IPS-NIHi7 (cell line): ENCODE results near the gene ADD3.
A peak's percentile ranks its signal among the peaks of the same experiment; 100 is the strongest.
"Not testable (repeated sequence)": the region's sequence is repeated elsewhere in the genome, so short reads cannot be mapped to it uniquely, and the experiment has no call there.

Source experiments
- DNase-seq: peaks from one replicate; pipeline ENCODE4 v3.0.0; 2012; ENCODE audit warnings: mixed read lengths; ENCODE audit errors: extremely low spot score

ADD3 gene

GRCh38 chr10:110107430-110107829 lies 99.6 kb downstream of the ADD3 start:
- no peak for DNase-seq

DNA sequence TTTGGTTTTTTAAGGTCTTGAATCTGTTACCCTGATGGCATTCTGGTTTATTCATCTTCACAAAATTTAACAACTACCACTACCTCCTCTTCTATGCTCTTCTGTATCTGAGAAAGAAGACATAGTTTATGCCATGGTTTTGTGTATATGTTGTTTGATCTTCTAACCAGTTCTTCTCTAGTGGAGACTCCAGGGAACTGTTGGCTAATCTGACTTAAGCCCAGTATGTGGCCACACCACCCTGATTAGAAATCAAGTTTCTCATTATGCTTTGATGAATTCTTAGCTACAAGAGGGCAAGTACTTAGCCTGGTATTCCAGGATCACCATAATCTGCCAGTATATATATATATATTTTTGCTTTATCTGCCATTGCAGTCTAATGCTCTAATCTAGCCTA lies 100.1 kb downstream of the ADD3 start:
- DNase-seq = no peak

- DNase-seq = no peak
Observed at GRCh38 chr10:110109511-110109910, 101.7 kb downstream of the ADD3 start.

- DNase-seq = no peak
Observed at GRCh38 chr10:110110338-110110737, 102.6 kb downstream of the ADD3 start.

GRCh38 chr10:110113670-110114337 lies 106.0 kb downstream of the ADD3 start:
- no peak for DNase-seq

DNA sequence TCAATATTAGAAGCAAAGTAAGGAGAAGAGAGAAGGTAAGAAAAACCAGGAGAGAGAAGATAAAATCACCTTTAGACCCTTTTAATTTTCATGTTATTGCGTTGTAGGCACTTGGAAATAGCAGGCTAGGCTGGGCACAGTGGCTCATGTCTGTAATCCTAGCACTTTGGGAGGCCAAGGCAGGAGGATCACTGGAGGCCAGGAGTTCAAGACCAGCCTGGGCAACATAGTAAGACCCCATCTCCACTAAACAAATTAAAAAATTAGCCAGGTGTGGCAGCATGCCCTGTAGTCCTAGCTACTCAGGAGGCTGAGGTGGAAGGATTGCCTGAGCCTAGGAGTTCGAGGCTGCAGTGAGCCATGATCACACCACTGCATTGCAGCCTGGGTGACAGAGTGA lies 106.9 kb downstream of the ADD3 start:
- DNase-seq = not testable (repeated sequence)

DNA sequence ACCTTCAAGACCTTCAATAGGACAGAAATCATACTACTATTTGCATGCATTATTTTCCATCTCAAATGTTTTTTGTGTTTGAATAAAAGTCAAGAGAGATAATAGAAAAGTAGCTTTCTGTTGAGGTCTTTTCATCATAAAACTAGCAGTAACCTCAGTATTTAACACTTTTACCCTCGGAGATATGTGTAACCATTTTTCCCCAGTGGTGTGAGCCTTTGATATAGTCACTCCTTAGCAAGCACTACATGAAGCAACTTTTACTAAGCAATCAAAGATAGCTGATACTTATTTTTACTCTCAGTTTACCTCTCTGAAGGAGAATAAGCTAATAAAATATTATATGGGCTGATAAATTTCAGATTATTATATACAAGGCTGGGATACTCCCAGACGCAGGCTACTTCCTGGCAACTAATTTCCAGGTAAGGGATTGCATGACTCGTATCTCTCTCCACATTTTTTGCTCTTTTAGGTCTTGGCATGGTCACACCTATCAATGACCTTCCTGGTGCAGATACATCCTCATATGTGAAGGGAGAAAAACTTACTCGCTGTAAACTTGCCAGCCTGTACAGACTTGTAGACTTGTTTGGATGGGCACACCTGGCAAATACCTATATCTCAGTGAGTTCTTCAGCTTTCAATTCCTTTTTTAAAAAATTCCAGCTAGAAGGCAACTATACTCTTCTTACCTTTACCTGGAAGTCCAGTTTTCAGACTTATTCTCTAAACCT lies 108.2 kb downstream of the ADD3 start:
- no peak for DNase-seq

- DNase-seq = no peak
Observed at GRCh38 chr10:110118891-110119621, 111.3 kb downstream of the ADD3 start.

- DNase-seq = no peak
Observed at GRCh38 chr10:110123594-110123993, 115.8 kb downstream of the ADD3 start.

- DNase-seq = no peak
Observed at GRCh38 chr10:110129490-110129889, 121.7 kb downstream of the ADD3 start.

DNA sequence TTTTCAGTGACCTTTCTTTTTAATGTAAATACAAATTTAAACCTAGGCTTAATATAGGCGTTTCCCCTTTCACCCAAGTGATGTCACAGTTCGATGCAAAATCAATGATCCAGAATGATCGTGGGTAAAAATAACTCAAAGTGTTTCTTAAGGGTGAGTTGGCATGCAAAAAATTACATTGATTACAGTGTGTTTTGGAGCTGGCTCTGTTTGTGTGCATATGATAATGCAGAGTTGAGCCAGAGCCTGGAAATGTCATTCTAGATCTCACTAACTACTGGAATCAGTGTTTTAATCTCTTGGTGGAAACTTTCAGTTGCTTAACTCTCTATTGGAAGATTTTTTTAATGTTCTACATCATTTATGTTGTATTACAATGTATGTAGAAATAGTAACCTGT lies 127.1 kb downstream of the ADD3 start:
- no peak for DNase-seq

GRCh38 chr10:110135836-110136235 lies 128.1 kb downstream of the ADD3 start:
- not testable (repeated sequence) for DNase-seq

DNA sequence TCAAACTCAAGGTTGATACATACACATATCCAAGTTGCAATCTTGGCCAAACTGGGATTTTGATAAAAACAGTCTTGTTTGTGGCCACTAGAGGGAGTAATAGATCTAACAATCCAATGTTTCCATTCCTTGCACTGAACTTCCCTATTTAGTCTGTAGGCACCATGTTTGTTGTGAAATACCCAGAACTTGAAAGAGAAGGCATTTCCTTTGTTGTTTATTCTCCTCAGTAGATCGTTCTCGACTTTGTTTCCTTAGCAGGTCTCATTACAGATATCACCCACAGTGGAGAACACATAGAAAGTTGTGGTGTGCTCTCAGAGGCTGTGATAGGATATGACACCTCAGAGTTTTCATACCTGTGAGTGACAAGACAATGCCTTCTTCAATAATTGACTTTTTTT lies 129.4 kb downstream of the ADD3 start:
- DNase-seq = peak; percentile 65

DNA sequence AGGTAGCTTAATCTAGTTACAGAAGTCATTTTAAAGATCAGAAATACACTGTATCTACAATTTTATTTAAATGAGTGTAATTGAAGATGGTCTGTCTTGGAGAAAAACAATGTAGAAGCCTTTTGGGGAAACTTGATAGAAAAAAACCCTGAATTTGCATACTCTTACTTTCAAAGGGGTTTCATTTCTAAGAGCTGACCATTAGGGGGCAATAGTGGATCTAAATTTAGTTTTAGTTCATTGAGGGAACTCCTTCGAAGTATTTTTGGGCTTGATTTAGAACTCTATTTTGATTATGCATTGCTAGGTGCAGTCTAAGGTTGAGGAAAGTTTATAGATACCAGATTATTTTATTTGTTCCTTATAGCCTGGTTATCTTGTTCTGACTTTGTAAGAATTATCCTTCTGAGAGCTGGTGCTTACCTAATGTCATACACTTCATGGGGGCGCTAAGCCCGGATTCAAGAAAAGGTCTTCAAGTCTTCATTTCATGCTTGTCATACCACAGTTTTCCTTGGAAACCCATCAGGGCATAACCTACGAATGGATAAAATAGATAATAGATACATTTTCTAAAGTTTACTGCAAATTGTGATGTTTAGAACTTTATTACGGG lies 130.5 kb downstream of the ADD3 start:
- no peak for DNase-seq

- DNase-seq = no peak
Observed at GRCh38 chr10:110141185-110141584, 133.4 kb downstream of the ADD3 start.

- no peak for DNase-seq
Observed at GRCh38 chr10:110141871-110142635, 134.3 kb downstream of the ADD3 start.

DNA sequence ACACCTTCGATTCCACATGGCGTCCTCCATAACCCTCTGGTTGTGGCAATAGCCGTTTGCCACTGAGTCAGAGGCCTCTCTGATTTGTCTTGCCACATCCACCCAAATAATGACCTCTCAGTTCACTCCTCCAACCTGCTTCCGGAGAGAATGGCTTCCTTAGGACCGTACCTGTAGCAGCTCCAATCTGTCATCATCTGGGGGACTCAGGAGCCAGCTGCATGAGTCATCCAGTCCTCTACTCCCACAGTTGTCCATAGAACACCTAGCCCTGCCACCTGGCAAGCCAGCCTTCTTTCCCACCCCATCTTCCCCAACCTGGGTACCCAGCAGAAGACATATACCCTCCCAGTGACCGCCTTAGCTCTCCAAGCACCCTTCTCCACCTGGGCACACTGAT lies 135.2 kb downstream of the ADD3 start:
- DNase-seq = no peak

DNA sequence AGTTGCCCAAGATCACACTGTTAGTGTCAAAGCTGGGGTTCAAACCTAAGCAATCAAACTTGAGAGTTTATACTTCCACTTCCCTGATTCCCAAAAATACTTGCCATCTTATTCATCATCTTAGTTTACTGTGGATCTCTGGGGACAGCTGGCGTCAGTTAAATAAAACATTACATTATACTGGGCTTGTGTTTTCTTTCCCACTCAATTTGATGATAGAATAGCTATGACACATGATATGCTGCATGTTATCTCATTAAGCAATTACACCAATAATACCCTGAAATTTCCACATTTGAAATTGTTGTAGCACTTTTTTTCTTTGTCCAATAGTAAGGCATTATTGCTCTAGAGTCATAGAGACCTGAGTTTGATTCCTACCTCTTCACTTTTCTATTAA lies 136.7 kb downstream of the ADD3 start:
- no peak for DNase-seq

DNA sequence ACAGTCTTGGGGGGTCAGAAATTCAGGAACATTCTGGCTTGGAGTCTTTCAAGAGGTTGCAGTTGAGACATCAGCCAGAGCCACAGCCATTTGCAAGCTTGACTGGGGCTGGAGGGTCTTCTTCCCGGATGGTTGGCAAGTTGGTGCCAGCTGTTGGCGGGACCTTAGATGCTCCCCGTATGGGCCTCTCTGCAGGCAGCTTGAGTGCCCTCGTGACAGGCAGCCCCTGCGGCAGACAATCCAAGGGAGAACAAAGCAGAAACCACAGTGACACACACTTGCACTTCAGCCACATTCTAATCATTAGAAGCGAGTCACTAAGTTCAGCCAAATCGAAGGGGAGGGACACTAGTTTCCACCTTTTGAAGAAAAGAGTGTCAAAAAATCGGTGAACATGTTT lies 140.2 kb downstream of the ADD3 start:
- no peak for DNase-seq

DNA sequence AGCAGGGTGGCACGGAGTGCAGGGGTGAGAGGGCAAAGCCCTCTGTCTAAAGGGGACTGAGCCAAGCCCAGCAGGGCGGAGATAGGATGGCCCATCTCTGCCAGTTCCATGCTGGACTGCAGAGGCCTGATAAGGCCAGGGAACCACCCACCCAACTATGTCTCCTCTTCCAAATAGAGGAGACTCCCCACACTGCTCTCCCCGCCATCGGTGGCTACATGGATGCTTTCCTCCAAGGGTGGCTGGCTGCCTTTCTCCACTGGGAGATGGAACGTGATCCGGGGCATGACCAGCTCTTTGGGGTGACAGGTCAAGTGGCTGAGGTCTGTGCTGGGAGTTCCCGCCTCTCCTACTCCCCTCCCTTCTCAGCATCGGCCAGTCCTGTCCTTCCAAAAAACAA lies 141.5 kb downstream of the ADD3 start:
- DNase-seq = no peak

DNA sequence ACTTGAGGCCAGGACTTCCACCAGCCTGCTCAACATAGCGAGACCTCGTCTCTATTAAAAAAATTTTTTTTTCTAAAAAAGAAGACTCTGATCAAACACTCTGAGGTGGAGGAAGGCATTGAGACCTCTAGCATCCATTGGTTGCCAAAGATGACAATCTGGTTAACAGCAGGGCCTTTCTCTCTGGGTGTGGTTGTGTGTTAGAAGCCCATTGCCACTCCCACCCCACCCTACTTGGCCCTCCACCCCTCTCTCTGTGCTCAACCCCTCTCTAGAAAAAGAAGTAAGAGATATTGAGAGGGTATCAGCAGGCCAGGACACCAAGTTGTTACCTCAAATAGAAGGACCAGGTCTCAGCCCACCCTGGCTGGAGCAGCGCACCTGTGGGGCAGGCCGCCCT lies 142.3 kb downstream of the ADD3 start:
- no peak for DNase-seq

DNA sequence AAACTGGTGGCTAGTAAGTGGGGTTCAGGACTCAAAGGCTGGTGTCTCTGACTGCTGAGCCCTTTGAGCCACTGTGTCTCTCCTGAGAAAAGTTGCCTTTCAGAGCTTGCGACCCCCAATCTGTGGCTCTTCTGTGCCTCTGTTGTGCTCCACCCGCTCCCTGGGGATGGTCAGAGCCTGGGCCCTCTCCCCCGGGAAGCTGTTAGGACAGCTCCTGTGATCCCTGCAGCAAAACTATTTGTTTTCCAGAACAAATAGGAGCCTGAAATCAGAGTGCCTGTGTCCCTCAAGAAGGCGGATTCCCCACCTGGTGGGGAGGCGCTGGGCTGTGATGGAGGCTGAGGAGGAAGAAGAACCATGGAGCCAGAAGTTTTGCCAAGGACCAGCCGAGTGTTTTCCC lies 143.2 kb downstream of the ADD3 start:
- DNase-seq = no peak
